ENCODE measurements around the gene PRPF39.

The PRPF39 gene

DNA sequence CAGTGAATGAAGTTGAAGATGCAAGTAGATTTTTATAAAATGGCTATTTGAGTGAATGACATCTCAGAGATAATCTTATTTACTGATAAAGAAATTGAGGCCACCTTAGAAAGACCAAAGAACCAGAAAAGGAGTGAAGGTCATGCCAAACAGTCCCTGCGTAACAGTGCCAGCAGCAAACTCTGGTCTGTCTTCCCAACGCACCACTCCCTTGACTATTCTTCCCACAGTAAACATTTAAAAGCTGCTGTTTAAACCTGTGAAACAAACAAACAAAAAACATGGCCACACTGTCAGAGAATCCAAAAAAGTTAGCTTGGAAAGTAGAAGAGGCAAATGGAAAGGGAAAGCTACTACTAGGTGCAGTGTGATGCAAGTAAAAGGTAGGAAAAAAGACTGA, 1.5 kb upstream of the PRPF39 start:
- DNase-seq: no peak

DNA sequence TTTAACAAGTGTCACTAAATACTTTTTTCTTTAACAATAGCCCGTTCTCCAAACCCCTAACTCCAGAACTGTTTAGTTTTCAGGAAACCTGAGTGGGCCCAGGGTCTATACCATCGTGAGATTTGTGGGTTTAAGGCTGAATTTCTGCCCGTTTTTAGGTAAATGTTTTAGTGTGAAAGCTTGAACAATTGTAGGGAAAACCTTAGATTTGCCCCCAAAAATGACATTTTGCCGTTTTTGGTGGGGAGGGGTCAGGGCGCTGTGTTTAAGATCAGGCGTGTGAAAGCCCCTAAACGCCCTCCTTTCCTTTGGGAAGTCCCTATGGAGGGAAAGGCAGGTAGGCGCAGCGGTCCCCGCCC, 320 bp upstream of the PRPF39 start:
- DNase-seq: no peak

DNA sequence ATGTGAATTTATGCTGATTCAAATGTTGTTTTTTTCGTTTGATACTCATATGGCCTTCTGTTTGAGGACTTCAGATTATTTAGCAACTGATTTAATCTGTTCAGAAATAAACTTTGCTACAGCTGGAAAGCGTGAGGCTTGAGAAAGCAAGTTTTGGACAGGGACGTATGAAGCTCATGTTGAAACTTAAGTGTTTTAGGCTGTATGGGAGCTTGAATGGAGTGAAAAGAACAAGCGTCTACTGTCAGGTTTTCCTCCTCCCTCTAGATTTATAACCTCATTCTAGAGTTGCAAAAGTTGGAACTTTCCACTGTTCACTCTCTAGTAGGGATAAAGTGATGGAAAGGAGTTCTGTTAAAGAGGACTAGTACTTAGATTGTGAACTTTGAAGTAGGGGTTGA, 1.0 kb downstream of the PRPF39 start:
- DNase-seq: no peak

DNA sequence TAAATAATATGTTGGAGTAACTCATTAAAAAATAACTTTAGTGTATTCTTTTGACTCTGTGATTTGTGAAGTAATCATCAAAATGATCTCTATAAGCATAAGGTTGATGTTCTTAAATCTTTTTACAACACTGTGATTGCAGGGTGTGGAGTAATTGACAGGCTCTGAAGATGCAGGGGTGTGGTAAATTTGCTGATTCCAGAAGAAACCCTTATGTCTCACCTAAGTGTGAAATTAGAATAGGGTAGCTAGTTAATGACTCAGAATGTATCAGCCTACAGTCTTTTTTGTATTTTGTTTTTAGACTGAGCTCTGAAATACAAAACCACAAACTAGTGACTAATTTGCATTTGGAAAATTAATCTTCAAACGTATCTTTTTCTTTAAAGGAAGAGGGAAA, 5.9 kb downstream of the PRPF39 start:
- DNase-seq: no peak

DNA sequence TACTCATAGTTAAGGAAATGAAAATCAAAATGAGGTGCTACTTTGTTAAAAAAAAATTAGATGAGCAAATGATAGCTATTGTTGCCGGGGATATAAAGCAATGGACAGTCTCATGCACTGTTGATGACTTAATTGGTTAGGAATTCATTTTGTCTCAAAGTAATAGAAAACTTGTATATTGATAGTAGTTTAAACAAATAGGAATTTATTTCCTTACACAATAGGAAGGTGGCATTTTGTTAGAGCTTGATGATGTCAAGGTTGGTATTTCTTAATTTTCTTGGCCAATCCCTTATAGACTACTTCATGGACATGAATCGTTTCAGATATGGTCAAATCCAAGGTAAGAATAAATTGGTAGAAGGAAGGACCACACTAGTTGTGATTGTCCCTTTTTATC, 7.8 kb downstream of the PRPF39 start:
- no peak for DNase-seq

DNA sequence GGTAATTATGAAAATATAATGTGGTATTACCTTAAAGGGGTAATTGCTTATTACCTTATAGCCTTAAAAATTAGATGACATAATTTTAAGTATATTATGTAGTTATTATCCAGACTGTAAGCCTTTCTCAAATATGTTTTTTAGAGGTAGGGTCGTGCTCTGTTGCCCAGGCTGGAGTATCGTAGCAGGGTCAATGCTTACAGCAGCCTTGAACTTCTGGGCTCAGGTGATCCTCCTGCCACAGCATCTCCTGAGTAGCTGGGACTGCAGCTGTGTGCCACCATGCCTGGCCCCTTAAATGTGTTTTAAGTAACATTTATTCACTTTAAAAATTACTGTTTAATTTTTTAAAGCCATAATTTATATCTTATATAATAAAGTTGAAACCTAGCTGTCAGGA, 10.4 kb downstream of the PRPF39 start:
- DNase-seq: no peak

DNA sequence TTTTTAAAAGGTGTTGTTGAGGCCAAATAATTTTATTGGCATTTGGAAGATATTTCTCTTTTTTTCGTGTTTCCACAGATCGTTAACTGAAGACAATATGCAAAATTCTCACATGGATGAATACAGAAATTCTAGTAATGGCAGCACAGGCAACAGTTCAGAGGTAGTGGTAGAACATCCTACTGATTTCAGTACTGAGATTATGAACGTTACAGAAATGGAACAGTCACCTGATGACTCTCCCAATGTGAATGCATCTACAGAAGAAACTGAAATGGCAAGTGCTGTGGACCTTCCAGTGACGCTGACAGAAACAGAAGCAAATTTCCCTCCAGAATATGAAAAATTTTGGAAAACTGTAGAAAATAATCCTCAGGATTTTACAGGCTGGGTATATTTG, 11.2 kb downstream of the PRPF39 start:
- DNase-seq: no peak

DNA sequence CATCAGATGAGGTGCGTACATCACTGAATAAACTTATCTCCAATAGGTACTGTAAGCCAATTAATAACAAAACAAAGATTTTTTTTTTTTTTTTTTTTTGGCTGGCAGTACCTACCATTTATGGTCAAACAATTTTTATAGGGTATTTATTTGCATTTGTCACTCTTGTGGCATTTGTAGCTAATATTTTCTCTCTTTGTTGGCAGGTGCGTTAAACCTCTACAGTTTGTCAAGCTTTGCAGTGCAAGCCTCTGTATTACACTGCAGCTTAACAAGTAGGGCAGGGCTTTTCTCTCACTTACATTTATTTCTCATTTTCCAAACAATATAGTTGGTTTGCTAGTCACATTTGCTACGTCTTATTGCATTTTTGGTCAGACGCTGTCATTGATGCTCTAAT, 12.3 kb downstream of the PRPF39 start:
- no peak for DNase-seq

DNA sequence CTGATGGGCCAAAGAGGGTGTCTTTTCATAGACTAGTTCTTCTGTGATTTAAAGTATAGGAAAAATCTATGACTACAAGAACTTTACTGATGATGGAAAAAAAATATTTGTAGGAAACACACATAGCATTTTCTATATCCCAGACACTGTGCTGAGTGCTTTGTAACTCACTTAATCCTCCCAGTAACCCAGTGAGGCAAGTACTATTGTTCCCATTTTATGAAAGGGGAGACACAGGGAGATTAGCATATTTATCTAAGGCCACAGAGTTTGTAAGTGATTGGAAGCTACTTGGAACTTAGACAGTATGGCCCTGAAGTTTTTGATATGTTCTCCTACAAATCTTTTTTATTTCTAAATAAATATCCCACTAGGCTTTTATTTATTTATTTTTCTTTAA, 19.9 kb downstream of the PRPF39 start:
- no peak for DNase-seq

DNA sequence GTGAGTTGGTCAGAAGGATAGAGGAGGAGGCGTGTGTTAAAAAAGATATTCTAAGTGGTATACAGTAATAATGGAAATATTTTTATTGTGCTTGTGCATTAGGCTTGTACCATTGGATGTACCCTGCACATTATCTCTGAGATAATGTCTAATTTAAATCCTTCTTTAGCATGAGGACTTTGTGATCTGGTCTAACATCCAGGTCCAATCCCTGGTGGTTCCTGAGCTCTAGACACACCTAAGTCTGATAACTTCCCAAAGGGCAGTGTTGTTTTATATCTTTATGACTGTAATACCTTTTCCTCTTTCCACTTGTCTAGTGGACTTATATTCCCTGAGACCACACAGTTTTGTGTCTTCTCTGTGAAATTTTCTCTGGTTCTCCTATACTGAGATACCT, 20.6 kb downstream of the PRPF39 start:
- no peak for DNase-seq

DNA sequence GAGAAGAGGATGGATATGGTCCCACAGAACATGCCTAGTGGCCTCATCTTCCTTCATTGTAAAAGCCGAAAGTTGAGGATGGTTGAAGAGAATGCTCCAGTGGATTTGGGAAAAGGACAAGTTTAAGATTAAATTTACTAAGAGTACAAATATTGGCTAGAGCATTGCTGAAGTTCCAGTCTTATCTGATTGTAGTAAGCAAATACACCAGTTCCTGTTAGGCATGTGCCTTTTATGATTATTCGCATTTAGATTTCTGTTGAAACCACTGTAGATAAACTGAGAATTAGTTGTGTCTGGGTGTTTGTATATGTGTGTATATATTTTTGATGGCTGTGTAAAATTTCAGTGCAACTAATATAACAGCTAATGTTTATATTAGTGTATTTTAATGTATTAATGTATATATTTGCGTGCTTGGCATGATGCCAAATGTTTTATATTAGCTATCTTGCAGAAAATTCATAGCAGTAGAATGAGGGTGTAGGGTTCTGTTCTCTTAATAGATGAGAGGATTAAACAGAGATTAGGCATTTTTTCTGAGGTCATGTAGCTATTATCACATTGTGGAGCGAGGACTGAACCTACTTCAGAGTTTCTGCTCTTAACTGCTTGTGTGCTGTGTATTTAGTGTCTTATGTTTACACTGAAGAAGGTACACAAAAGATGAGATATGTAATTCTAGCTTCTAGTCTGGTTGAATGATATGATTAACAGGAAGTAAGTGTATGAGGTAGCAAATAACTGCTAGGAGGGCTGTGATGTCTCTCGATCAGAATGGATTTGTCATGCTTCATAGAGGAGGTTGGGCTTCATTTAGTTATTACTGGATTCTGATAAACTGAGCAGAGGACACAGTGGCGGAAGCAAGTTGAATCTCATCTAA, 29.2 kb downstream of the PRPF39 start:
- DNase-seq: no peak

DNA sequence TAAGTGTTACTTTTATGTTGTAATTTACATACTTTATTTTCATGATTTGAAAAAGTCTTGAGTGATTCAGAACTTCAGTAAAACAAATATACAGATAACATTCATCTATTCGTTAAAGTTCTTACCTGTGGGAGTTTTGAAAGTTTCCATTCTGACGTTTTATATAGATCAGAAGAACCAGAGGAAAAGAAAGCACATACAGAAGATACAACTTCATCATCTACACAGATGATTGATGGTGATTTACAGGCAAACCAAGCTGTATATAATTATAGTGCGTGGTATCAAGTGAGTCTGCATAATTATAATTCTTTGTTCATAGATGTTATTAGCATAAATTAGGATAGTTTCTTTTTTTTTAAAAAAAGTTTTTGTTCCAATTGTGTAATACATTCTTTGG, 30.4 kb downstream of the PRPF39 start:
- DNase-seq: no peak

DNA sequence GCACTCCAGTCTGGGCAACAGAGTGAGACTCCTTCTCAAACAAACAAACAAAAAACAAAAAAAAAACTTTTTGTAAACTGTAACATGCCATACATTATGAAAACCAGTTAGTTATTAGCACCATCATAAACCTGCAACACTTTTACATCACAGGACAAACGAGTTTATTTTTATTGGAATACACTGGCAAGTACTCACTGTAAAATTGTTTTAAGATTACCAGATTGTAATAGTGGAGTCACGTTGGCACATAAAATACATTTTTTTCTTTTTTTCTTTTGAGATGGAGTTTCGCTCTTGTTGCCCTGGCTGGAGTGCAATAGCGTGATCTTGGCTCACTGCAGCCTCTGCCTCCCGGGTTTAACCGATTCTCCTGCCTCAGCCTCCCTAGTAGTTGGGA, 34.7 kb downstream of the PRPF39 start:
- no peak for DNase-seq

DNA sequence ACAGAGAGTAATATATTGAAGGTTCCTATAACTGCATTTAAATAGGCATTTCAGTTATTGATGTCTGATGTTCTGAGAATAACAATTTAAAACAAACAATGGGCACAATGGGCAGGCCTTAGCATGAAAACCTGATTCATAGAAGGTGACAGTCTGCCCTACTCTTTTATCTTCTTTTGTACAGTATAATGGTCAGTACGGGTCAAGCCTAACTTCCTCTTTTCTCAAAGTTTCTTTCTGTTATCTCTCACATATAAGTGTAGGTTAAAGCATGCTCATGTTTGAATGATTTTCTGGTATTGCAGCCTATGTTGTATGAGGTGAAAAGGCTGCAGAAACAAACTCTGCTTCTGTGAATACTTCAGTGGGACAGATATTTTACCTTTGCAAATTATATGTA, 36.2 kb downstream of the PRPF39 start:
- DNase-seq: no peak

DNA sequence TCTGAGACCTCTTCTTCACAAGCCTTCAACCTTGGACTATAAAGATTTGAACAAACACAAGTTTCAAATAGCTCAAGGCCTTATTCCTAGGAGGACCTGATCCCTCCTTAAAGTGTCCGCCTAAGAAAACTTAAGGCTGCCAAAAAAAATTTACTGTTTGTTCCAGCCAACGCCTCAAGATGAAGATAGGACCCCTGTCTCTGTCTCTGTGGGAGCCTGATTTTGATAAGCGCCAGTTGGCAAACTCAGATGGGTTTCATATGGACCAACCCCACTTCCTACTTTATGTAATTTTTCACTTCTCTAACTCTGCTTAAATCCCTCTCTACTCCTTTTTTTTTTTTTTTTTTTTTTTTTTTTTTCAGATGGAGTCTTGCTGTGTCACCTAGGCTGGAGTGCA, 39.4 kb downstream of the PRPF39 start:
- DNase-seq: no peak

DNA sequence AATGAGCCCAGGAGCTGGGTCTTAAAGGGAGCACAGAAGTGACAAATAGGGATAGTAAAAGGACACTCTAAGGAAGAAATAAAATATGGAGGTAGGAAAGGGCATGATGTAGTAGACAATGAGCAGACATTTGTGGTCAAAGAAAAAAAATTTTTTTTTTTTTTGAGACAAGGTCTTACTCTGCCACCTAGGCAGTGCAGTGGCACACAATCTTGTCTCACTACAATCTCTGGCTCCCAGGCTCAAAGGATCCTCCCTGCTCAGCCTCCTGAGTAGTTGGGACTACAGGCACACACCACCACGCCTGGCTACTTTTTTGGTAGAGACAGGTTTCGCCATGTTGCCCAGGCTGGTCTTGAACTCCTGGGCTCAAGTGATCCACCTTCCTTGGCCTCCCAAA, 41.8 kb downstream of the PRPF39 start:
- DNase-seq: no peak

DNA sequence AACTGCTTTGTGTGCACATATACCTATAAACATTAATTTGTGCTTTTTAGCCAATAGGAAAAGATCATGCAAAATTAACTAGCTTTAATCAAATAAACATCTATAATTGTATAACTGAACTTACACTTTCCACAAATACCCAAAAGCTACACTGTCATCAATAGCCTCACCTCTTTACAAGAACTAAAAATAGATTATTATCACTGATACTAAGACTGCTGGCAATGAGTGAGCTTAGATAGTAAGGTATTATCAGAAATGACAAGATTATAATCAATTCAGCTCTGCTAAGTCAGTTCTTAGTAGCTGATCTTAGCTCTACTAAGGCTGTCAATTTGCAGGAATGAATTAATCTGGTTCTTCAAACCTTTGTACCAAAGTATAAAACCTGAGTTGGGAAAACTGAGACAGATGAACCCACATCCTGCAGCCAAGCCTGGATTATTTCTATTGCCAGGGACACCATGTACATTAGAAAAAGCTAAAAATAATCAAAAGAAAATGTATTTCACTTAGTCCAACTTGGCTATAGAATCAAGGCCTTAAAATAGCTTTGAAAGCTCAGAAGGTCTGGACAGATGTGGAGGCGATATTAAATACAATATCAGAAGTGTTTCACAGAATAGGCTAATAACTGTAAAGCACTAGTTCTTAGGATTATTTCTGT, 45.2 kb downstream of the PRPF39 start:
- DNase-seq: no peak

DNA sequence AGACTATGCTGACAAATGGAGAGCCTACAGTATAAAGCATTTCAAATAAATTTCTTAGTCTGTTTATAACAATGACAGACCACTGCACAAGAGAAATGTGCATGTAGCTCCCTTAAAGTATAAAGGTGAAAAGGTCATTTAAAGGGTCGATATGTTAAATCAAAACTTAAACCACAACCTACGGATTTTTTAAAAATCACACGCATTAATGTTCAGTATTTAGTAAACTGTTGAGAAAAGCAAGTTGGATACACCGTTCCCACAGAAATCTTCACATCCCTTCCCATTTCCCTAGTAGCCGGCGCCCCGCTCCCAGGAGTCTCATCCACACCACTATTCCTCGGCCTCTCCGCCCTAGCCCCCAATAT, 49.8 kb downstream of the PRPF39 start:
- no peak for DNase-seq

DNA sequence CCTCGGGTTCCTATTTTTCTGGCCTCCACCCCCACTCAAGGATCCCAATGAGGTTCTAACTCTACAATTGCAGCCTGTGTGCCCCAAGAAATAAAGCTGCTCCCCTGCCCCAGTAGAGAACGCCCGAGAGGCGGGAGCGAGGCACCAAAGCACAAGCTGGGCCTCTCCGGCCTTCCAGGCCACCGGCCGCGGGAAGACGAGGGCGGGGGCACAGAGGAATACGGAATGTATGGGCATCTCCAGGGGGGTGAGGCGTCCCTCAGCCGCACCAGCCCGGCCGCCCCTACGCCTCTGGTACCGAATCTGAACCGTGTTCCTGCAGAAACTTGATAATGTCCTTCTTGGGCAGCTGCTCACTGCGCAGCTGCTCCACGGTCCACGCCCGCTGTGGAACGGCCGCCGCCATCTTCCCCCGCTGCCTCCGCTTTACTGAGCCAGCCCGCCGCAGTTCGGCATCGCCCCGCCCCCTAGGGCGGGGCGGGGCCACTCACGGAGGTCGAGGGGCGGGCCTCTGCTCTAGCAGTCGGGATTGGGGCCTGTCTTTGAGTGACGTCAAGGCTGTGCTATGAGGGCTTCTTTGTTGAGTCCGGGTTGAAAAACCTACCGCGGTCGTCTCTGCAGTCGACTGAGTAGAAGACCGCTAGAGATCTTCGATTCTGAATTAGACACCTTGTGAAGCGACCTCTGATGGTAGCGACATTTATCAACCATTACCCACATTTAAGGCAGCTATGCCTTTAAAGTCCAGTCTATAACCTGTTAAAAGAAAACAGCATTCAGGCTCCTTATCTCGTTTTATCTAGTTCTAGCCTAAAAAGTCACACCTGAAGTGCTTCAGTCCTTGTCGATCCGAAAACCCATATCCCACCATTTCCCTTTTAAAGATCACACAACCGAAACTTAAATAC, 50.4 kb downstream of the PRPF39 start, which contains the start of gene FKBP3:
FKBP3 (minus strand) TSS at position 431 of the 908 bp plus-strand sequence; CDS start at position 406, 25 bp downstream.
- peak; percentile 100 for DNase-seq

DNA sequence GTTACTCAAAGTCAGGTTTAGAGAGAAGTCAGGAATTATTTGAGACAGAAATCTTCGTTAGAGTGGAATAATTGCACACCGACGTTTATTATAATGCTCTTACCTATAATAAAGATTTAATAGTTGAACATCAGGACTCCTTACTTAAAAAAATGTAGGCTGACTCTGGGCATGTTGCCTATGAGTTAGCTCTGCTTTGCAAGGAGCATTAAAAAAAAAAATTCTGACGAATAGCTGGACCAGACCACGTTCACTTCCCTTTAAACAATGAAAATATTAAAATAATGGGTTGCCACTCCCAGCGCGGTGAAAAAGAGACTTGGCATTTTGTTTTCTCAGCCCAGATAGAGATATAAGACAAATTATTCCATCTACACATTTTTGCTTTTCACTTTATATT, 51.2 kb downstream of the PRPF39 start:
- peak; percentile 77 for DNase-seq

DNA sequence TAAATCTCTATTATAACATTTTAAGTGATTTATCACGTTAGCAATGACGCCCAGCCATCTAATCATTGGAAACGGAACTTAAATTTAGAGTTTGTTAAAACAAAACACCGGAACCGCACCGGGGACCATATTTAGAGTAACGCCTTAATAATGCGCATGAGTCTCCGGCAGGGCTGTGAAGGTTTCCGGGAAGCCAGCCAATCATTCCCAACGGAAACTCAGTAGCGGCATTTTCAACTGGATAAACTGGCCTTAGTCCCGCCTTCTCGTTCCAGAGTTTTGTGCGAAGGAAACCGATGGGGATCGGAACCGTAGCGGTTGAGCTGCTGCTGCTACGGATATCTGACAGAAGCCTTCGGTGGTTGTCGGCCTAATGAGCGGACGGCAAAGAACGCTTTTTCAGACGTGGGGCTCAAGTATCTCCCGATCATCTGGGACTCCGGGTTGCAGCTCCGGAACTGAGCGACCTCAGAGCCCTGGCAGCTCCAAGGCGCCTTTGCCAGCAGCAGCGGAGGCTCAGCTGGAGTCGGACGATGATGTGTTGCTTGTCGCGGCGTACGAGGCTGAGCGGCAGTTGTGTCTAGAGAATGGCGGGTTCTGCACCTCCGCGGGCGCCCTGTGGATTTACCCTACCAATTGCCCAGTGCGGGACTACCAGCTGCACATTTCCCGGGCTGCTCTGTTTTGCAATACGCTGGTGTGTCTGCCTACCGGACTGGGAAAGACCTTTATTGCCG, 51.9 kb downstream of the PRPF39 start, which contains the start of gene FANCM:
FANCM (plus strand) TSS at position 272 of the 737 bp plus-strand sequence; CDS start at position 374, 102 bp downstream.
- peak; percentile 99 for DNase-seq

DNA sequence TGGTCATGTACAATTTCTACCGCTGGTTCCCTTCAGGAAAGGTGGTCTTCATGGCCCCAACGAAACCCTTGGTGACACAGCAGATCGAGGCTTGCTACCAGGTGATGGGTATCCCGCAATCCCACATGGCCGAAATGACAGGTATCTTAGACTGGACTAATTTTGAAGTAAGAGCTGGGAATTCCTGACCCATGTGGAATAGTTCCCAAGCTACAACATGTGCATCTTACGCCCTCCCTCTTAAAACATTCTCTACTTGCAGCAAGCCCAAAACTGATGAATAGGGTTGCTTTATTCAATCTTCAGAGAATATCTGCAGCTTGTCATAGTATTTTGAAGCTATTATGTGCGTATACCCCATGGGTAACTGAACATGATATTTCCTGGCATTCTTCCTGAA, 52.5 kb downstream of the PRPF39 start:
- DNase-seq: no peak

Measured in NCI-H2171 treated with DMSO at 0.1 percent for 48 hours (cell line).